Measurements from ENCODE around the gene CUBN.

- TF ChIP-seq POLR2AphosphoS5 (IDR thresholded peaks at IDR 0.05; ENCODE audit: borderline replicate concordance, low read depth, low read length) (no peak), EZH2 (IDR thresholded peaks at IDR 0.05) (no peak)
Measured at GRCh38 chr10:17043586-17043985, 86.0 kb downstream of the CUBN start.

All from SK-N-MC (cell line).